ENCODE data around the gene NINJ1.

Gene NINJ1

DNA sequence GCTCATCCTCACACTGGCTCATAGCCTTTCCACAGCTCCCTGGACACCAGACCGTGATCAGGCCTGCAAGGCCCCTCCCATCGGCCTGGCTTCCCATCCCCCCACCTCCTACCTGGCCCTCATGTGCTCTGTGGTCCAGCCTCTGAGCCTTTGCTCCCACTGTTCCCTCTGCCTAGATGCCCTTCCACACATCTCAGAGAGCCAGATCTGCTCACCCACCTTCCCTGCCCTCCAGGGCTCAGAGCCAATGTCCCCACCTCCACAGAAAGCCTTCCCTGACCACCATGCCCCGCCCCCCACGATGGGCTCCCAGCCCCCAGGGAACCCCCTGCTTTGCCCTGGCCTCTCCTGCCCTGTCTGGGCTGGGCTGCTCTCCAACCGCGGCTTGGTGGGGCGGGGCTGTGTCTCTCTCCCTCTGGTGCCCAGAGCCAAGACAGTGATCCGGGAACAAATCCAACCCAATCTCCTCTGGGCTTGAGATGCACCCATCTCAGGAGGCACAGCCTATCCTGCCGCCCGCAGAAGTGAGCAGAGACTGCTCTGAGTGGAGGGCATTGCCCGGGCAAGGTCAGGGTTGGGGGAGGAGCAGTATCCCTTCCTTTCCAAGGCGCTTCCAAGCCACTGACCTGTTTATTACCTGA lies 1.6 kb downstream of the NINJ1 start:
- DNase-seq (ENCODE audit: low spot score), result no peak

- no peak for DNase-seq (ENCODE audit: low spot score)
Observed at GRCh38 chr9:93131599-93132286, 2.3 kb downstream of the NINJ1 start.

GRCh38 chr9:93130861-93131481 lies 3.1 kb downstream of the NINJ1 start:
- DNase-seq (ENCODE audit: low spot score), result no peak

DNA sequence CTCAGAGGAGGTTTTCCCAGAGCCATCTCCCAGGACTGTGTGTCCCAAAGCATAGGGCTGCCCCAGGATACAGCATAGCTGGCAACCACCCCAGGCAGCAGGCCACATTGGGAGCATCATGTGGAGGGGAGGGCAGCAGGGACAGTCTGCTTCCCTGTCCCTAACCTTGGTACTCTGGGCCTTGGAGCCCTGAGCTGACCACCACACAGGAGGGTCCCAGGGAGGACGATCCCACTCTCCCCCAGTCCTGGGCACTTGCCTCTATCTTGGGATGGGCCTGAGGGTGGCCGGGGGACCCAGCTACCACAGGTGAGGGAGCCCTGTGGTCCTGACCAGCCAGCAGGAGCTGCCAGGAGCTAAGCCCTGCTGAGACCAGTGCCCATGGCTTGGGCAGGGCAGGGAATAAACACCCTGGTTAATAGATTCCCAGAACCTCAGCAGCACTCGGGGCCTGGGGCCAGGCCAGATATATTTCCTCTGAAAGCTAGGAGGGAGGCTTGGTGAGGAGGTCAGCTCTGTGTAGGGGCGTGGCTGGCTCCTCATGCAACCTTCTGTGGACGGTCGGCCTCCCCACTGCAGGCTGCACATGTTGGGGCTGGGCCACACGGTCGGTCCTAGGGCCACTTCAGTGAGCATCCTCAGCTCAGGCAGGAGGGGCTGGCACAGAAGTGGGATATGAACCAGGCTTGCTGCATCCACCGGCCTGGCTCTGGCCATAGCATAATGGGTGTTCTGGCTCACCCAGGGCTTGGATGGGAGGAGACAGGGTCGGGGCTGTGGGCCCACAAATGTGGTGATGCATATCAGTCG lies 4.2 kb downstream of the NINJ1 start:
- DNase-seq (ENCODE audit: low spot score), result no peak

GRCh38 chr9:93129286-93129685 lies 4.8 kb downstream of the NINJ1 start:
- DNase-seq (ENCODE audit: low spot score), result no peak

GRCh38 chr9:93128715-93129224 lies 5.3 kb downstream of the NINJ1 start:
- DNase-seq (ENCODE audit: low spot score), result no peak

DNA sequence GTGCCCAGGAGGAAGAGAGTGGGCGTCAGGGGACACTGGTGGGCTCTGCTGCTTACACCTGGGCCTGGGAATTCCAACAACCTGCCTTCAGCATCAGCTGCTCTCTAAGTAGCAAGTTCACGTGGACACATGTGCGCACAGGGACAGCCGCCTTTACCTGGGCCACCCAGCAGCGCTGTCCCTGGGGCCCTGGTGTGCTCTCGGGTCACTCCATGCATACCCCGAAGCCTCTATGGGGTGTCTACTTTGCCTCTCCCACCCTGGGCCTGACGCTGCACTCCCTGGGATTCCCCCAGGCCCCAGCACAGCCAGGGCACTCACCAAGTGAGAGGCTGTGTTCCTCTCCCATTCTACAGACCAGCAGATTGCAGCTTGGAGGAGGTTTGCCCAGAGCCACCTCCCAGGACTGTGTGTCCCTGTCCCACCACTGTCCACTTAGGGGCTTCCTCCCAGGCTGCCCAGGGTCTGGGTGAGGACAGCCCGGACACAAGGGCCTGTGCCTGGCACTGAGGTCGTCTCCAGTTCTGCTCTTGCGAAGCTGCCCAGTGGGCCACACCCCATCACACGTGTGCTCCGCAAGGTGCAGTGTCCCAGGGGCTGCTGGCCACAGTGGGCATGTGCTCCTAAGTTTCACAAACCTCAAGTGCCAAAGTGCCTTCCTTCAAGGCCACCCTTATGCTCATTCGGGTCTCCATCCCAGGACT lies 5.9 kb downstream of the NINJ1 start:
- no peak for DNase-seq (ENCODE audit: low spot score)

- no peak for DNase-seq (ENCODE audit: low spot score)
Observed at GRCh38 chr9:93127395-93127911, 6.6 kb downstream of the NINJ1 start.

DNA sequence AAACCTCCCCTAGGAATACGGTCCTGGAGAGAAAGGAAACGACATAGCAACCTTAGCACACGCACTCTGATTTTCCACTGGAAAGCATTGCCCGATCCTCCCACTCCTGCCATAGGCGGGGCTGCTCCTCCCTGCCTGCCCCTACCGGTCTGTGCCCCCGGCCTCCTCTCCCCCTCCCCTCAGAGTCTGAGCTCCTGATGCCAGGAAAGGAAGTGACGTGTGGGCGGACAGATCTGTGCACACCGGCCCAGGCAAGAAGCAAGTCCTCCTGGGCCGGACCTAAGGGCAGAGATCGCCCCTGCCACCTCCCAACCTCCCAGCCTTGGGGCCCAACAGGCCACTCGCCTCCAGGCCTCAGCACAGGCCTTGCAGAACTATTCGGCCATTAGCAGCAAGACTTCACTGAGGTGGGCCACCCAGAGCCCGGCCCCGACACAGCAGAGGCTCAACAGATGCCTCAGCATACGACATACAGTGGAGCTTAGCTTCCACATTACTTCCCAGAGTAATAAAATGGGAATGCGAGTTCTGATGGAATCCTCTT lies 7.2 kb downstream of the NINJ1 start:
- DNase-seq (ENCODE audit: low spot score), result no peak

GRCh38 chr9:93126151-93126781 lies 7.8 kb downstream of the NINJ1 start:
- DNase-seq (ENCODE audit: low spot score), result no peak

- DNase-seq (ENCODE audit: low spot score), result no peak
Observed at GRCh38 chr9:93125331-93125894, 8.6 kb downstream of the NINJ1 start.

DNA sequence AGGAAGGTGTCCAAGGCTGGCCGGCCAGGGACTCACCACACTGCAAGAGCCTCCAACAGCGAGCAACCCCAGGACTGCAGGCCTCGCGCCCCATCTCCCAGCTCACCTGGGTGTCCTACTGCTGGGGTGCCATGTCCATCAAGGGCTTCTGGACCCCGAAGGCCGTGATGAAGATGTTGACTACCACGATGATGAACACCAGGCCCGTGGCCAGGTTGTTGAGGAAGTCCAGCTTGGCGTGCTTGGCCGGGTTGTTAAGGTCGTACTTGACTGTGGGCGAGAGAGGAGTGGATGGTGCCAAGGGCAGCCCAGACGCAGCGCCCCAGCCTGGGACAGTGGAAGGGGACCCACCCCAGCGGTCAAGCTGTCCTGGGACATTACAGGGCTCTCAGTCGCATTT lies 9.3 kb downstream of the NINJ1 start:
- DNase-seq (ENCODE audit: low spot score), result no peak

DNA sequence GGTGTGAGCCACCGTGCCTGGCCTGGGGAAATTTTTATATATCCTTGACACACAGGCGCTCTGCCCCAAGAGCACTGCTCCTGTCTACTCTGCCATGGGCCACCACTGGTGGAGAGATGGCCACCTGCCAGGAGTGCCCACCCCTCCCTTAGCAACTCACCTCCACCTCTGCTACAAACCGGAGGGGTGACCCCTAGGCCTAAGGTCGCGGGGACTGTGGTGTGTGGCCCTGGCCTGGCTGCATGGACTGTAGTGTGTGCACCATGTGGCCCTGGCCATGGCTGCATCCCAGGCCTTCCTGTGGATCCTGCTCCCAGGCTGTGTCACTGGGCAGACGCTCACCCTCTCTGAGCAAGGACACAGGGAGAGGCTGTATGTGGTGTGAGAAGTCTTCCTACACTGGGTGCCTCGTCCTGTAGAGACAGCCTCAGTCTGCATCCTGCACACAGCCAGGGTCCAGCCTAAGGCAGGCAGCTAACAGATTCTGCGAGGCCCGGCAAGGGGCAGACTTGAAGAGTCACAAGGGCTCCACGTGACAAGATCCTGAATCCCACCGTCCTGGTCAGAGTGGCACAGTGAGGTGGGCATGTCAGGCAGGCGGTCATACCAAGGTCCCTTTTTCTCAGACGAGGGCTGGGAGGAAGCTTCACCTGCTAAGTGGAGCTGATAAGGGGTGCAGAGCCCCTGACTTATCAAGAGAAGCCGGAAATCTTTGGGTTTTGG lies 10.3 kb downstream of the NINJ1 start:
- DNase-seq (ENCODE audit: low spot score), result no peak

GRCh38 chr9:93122721-93123221 lies 11.3 kb downstream of the NINJ1 start:
- DNase-seq (ENCODE audit: low spot score), result no peak

GRCh38 chr9:93121316-93122241 lies 12.5 kb downstream of the NINJ1 start:
- no peak for DNase-seq (ENCODE audit: low spot score)

GRCh38 chr9:93120846-93121315 lies 13.2 kb downstream of the NINJ1 start:
- no peak for DNase-seq (ENCODE audit: low spot score)

- DNase-seq (ENCODE audit: low spot score), result peak; percentile 40
Observed at GRCh38 chr9:93119953-93120845, 13.9 kb downstream of the NINJ1 start.

GRCh38 chr9:93119703-93119952 lies 14.4 kb downstream of the NINJ1 start:
- no peak for DNase-seq (ENCODE audit: low spot score)

Measured in activated CD4-positive, alpha-beta T cell treated with anti-CD3 and anti-CD28 coated beads, Interleukin-2, Interleukin-4, amounts not matched to agents 100 ng/mL and 50 ng/mL, durations not matched to agents 16 hours and 8 hours (primary cell).